ENCODE data around the gene NDRG4.
"Not testable (repeated sequence)": the region's sequence is repeated elsewhere in the genome, so short reads cannot be mapped to it uniquely, and the experiment has no call there.

Gene NDRG4

GRCh38 chr16:58465817-58466216 is 34.1 kb upstream of the NDRG4 start:
- DNase-seq = no peak

GRCh38 chr16:58466396-58466795 is 33.5 kb upstream of the NDRG4 start:
- no peak for DNase-seq

GRCh38 chr16:58467905-58468304 is 32.0 kb upstream of the NDRG4 start:
- no peak for DNase-seq

- no peak for DNase-seq
Observed at GRCh38 chr16:58471209-58471975, 28.6 kb upstream of the NDRG4 start.

- DNase-seq = no peak
Observed at GRCh38 chr16:58472266-58472665, 27.7 kb upstream of the NDRG4 start.

- no peak for DNase-seq
Observed at GRCh38 chr16:58472827-58473226, 27.1 kb upstream of the NDRG4 start.

- no peak for DNase-seq
Observed at GRCh38 chr16:58474296-58474695, 25.6 kb upstream of the NDRG4 start.

- DNase-seq = no peak
Observed at GRCh38 chr16:58475091-58475619, 24.8 kb upstream of the NDRG4 start.

- no peak for DNase-seq
Observed at GRCh38 chr16:58476791-58477190, 23.2 kb upstream of the NDRG4 start.

GRCh38 chr16:58478427-58478826 is 21.5 kb upstream of the NDRG4 start:
- no peak for DNase-seq

- DNase-seq = no peak
Observed at GRCh38 chr16:58481226-58481869, 18.6 kb upstream of the NDRG4 start.

- DNase-seq = no peak
Observed at GRCh38 chr16:58481931-58482330, 18.0 kb upstream of the NDRG4 start.

- DNase-seq = no peak
Observed at GRCh38 chr16:58485184-58485887, 14.6 kb upstream of the NDRG4 start.

GRCh38 chr16:58487566-58488351 is 12.2 kb upstream of the NDRG4 start:
- DNase-seq = peak; percentile 70

- DNase-seq = no peak
Observed at GRCh38 chr16:58488531-58488930, 11.4 kb upstream of the NDRG4 start.

GRCh38 chr16:58490065-58490464 is 9.9 kb upstream of the NDRG4 start:
- no peak for DNase-seq

- not testable (repeated sequence) for DNase-seq
Observed at GRCh38 chr16:58490539-58490938, 9.4 kb upstream of the NDRG4 start.

- no peak for DNase-seq
Observed at GRCh38 chr16:58492066-58492465, 7.9 kb upstream of the NDRG4 start.

GRCh38 chr16:58492735-58493134 is 7.2 kb upstream of the NDRG4 start:
- no peak for DNase-seq

GRCh38 chr16:58493756-58494431 is 6.0 kb upstream of the NDRG4 start:
- no peak for DNase-seq

GRCh38 chr16:58494981-58495520 is 4.9 kb upstream of the NDRG4 start:
- peak; percentile 92 for DNase-seq

All from fibroblast of skin of right quadriceps (primary cell).